GM21528 (cell line): ENCODE results near the gene S100A6.

Experiments used
- ATAC-seq: cut with Tn5 transposase; IDR thresholded peaks from one replicate; pipeline ENCODE4 v1.9.1; 2021; ENCODE audit warnings: mild to moderate bottlenecking, moderate library complexity; ENCODE audit not compliant: unreplicated experiment, low FRiP score

S100A6 gene

DNA sequence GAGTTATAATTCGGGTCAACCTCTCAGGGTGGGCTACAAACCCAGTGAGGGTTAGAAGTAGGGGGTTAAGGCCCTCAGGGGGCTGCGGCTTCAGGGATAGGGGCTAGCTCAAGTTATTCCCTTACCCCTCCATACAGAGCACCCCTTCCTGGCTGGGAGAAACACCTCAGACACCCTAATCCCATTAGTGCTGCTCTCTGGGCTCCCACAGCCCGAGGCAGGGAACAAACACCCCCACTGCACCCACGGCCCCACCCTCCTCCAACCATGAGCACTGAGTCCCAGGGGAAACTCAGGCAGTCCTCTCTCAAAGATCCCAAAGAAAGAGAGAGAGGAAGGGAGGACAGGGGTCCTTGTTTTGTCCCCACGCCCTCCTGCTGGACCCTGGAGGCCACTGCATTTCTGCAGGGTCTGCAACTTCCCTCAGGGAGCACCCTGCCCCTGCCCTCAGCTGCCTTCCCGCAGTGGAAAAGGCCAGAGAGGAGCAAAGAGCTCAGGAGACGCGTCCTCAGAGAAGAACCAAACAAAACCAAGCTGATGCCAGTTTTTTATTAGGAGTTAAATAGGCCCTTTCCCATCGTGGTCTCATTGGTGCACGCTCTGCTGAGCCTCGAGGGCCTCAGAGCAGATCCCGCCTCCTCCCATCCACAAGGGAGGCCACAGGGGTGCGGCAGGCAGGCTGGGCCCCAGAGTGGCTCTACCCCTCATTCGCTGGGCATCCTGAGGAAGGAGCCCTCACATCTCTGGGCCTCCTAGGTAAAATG lies 11.2 kb upstream of the S100A6 start:
- no peak for ATAC-seq

DNA sequence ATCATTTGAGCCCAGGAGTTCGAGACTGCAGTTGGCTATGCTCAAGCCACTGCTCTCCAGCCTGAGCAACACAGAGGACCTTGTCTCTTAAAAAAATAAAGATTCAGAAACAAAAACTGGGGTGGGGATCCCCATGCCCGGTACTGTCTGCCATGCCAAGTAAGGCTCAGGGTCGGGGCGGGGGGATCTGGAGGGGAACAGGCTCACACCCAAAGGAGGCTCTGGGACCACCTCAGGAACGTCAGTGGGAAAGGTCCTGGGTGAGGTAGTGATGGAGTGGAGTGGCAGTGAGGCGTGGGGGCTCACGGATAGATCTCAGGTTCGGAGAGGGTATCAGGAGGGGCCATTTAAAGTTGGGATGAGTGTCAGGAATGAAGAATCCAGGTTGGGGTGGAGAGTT lies 10.6 kb upstream of the S100A6 start:
- ATAC-seq, result no peak

DNA sequence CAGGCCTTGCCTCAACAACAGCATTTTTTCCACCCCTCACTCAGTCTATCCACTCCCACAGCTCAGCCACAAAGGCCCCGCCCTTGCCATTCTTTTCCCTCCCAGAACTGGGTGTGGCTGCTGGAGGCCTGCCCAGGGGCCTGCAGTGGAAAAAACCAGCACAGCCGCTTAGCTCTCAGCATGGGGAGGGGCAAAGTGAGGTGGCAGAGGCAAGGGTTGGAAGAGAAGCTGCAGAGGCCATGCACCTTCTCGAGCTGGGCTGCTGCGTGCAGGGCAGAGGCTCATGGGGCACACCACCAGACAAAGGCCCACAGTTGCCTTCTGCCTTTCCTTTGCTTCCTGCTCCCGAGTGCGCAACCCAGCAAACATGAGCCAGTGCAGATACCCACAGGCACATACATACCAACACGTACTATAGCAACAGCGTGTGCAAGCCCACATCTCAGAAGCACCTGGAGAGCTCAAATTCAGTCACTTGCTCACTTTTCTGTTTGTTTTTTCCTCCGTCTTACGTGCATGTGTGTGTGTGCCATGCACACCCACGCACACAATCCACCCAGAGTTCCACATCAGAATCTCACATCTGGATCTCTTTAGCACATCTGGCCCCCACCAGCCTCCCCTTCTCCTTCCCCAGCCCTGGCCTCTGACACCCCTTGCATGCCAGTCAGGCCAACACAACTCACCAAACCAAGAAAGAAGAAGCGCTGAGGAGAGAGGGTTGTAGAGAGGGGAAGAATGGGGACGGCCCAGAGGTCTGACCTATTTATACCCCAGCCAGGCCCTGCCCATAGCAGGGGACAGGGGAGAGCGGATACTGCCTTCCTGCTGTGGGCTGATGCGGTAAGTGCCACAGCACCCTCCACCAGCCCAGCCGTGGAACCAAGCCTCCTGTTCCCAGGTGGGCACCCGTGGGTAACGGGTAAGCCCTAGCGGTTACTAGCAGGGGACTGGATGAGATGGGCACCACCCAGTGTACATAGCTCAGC lies 9.6 kb upstream of the S100A6 start, which contains the start of gene S100A4:
TSS of gene S100A4 (minus strand) at position 740 of the 989 bp plus-strand sequence. CDS start 1,012 bp downstream, outside the sequence.
- ATAC-seq, result peak; percentile 48

DNA sequence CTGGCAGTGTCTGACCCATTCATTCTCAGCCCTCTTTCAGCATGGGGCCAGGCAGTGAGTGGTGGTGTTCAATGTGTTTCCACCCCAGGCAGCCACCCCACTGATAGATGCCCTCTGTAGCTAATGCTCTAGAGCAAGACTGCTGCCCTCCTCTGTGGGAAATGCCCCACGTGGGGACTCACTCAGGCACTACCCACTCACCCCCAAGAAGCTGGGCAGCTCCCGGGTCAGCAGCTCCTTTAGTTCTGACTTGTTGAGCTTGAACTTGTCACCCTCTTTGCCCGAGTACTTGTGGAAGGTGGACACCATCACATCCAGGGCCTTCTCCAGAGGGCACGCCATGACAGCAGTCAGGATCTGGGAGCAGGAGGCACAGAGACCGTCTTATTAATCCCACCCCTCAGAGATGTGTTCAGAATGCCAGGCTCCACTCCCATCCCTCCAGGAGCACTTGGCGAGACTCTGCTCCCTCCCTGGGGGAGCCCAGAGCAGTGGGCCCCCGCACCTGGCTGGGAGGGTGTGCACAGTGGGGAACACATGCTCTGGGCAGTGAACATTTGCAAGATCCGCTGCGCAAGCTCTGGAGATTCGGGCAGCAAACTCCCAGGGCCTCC lies 8.8 kb upstream of the S100A6 start:
- ATAC-seq, result no peak

DNA sequence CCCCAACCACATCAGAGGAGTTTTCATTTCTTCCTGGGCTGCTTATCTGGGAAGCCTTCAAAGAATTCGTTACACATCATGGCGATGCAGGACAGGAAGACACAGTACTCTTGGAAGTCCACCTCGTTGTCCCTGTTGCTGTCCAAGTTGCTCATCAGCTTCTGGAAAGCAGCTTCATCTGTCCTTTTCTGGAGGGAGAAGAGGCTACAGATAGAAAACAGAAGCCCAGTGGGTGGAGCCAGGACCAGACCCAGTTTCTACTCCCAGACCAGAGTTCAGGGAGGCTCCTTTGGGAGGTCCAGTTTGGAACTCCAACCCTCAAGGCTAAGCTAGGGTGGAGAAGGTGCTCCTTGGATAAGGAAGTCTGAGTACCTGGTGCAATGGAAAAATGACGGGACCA lies 7.9 kb upstream of the S100A6 start:
- no peak for ATAC-seq

DNA sequence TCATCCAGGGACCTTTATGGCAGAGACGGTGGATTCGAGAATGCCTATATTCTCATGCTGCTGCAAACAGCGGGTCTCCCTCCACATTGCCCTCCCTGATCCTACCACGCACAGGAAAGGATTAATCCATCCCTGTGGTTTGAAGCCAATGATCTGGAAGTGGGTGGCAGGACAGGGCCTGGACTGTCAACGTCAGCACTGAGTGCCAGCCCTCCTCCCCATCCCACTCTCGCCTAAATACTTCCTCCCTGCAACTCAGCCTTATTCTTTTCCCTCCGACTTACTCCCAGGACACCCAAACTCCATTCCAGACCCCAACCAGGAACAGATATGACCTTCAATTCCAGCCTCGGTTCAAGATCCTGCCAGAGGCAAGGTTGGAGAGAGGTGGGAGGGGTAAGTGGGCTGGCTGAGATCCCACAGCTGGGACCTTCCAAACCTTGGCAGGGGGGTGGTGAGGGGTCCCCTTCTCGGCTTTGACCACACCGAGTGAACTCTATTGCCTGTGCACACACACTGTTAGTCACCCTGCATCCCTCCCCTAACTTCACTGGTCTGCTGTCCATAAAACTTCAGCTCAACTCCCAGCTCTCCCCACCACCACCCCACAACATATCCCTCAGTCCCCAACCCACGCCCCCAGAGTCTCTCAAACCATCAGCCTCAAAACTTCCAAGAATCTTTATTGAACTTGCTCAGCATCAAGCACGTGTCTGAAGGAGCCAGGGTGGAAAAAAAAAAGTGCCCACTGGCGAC lies 7.3 kb upstream of the S100A6 start:
- ATAC-seq, result no peak

DNA sequence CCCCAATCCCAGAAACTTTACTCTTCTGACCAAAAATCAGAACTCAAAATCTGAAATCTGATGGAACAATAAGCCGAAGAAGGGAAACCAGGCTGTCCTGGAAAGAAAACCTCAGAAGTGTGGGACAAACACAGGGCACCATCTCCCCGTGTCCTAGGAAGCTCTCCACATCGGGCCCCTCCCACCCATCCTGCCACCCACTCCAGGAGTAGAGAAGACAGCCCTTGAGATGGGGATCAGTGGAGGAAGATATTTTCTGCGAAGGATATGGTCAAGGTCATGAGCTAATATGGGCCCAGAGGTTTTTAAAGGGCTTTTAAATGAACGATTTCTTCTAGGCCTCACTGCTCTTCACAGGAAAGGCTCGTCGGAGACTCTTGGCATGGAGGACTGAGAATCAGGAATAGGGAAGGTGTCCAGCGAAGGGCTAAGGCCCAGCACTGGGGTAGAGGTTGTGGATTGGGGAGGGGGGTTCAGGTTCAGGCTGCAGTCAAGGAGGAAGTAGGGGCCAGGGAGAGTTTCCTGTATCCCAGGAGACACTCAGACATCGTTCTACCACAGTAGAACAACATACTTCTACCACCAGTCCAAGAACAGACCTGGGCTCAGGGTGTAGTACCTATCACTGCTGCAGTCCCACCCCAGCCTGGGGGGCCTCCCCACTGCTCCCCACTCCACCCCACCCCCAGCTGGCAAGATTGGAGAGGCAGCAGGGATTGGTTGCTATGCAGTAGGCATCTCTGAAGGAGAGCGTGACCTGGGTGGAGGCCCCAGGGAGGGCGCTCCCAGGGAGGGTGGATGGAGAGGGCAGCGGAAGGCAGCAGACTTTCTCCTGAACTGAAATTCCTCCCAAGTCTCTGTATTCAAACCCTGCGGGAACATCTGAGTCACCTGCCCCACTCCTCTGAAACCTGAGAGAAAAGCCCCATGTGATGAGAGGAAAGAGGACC lies 6.1 kb upstream of the S100A6 start:
- no peak for ATAC-seq

DNA sequence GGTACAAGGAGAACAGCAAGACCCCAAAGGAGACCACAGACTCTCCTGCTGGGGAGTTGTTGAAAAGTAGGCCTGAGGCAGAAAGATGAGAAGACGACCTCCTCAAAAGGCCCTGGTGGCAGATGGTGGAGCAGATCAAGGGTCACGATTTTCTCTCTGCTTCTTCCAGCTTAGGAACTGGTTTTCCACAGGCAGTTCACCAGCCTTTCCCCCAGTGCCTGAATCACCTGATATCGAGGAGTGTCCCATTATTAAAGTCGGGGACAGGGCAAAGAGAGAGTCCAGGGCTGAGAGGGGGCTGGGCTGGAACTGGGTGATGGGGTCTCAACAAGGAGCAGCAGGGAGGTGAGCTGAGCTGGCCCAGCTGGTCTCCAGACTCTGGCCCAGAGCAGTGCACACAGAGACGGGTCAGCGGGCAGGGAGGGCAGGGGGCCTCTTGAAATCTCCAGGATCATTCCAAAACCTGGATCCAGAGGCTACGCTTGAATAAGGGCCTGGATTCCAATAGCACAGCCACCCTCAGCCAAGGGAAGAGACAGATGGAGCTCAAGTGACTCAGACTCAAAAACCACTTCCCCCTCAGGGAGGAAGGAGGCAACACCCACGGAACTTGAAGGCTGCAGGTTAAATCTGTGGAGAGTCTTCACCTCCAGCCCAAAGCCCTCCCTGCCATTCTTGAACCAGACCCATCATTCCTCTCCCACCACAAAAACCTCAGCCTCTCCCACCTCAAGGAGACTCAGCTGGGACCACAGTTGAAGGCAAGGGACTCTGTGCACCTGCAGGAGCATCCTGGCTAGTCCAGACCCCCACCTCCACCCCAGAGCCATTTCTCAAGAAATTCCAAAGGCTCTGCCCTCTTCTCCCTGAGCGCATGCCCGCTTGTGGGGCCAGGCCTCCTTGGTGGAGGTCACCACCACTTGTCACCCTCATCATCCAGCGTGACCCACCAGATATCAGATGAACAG lies 4.9 kb upstream of the S100A6 start, which contains the start of gene S100A5:
TSS of gene S100A5 (minus strand) at position 541 of the 968 bp plus-strand sequence. CDS start 743 bp downstream, outside the sequence.
- ATAC-seq, result no peak

DNA sequence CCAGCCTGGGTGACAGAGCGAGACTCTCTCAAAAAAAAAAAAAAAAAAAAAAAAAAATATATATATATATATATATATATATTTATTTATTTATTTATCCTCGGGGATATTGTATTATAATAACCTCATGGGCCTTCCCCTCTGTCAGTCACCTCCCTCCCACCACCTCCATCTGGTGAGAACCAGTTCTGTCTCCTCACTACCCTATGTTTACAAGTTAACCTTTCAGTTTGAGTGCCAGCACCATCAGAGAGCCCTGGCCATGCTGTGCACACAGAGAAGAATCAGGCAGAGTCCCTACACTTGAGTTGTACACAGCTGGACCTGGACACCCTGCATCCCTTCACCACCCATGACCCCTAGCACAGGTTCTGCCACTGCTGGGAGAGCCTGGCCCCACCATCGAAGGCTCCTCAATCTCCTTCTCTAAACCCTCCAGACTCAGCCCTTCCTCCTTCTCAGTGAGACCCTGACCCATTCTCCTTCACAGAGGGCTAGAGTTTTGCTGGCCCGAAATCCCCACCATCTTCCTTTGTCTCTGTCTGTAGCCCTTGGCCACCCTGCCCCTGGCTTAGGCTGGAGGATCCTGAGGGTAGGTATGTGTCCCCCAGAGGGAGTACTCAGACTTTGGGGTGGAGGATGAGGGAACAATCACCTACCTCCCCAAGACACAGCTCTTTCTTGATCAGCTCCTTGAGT lies 3.8 kb upstream of the S100A6 start:
- ATAC-seq, result no peak

DNA sequence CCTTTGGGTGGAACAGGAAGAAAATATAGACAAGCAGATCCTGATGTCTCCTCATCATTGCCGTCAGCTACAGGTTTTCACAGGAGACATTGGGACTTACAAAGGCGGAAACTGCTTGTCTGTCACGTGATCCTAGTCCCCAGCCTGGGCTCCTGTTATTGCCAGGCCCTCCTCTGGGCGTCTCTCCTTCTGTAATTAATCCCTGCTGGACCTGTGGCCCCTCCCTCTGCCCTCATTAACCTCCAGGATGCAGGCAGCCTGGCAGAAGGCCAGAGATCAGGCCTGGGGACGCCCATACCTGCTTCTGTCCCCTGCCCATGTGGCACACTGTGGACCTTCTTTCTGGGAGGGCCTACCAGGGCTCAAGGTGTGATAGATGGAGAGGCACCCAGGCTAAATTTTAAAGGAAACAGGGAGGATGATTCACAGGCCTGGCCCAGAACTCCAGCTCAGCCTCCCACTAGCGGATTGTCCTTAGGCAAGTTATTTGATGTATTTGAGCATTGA lies 2.6 kb upstream of the S100A6 start:
- ATAC-seq, result no peak

DNA sequence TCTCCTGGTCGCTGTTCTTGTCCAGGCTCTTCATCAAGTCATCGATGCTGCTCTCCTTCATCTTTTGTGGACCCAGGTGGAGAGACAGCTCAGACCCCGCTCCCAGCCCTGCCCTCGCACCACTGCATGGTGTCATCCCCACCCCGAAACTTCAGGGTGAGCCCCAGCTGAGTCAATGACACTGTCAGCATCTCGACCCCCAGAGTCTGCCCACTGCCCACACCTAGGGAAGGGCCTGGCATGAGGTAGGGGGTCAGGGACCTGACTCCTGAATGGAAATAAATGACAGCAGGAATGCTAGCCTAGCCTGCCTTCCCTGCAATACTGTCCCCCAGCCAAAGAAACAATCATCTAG lies 1.6 kb upstream of the S100A6 start:
- ATAC-seq, result no peak

DNA sequence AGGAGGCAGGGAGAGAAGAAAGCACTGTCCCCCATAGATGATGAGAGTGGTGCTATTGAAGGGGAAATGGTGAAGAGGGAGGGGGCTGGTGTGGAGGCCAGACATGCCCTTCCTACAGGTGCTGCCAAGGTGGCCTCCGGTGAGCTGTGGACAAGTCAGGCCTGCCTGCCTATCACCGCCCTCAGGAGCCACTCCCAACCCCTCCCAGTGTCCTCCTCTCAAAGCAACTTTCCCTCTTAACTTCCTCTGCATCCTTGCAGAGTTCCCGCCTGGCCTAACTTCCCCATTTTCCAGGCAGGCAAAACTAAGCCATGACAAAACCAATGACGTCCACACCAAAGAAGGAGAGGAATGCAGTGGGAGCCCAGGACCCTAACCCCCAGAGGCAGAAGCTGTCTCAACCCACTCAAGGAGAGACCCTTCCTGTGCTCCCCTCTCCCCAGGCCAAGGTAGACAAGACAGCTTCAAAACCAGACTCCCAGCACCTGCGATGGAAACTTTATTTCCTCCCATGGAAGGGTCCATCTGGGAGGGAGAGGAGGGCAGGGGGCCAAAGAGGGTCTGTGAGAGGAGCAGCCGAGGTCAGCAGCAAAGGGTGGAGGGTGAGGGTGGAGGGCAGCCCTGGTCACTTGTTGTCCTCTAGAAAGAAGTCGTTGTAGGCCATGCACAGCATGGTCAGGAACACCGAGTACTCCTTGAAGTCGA lies 1.0 kb upstream of the S100A6 start:
- no peak for ATAC-seq

DNA sequence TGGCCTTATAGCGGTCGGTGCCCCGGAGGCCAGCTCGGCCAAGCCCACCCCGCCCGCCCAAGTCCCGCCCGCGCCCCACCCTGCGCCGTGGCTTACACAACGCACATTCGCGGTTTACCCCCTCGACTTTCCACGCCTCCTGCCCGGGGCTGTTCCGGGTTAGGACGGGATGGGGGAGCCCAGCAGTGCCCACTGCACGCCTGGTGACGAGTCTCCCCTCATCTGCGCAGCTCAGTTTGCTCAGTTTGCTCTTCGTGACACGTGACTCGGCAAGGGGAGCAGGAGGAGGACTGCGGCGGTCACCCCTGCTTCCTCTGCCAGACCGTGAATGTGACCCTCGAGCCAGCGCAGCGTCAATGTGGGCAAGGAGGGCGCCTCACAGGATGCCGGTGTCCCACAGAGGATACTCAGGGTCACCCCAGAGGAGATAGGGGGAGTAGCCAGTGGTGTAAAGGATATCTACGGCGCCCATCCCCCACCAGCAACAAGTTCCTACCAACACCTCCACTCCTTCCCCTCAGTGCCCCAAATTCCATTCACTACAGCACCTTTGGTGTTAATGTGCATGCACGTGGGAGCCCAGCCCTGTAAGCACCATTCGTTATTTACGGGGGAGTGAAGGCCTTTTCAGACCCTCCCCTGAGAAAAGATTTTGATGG lies 350 bp upstream of the S100A6 start:
- ATAC-seq, result no peak

DNA sequence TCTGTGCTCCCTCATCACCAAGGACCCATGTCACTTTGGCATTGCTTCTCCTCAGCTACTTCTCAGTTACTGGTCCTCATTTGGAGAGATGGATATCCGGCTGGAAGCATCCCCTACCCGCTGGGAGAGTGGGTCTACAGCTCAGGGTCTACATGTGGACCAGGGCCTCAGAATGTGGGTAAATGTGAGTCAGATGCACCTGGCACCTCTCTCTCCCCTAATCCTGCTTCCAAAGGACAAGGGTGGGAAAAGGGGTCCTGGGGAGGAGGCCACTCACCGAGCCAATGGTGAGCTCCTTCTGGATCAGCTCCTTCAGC lies 908 bp downstream of the S100A6 start:
- no peak for ATAC-seq

DNA sequence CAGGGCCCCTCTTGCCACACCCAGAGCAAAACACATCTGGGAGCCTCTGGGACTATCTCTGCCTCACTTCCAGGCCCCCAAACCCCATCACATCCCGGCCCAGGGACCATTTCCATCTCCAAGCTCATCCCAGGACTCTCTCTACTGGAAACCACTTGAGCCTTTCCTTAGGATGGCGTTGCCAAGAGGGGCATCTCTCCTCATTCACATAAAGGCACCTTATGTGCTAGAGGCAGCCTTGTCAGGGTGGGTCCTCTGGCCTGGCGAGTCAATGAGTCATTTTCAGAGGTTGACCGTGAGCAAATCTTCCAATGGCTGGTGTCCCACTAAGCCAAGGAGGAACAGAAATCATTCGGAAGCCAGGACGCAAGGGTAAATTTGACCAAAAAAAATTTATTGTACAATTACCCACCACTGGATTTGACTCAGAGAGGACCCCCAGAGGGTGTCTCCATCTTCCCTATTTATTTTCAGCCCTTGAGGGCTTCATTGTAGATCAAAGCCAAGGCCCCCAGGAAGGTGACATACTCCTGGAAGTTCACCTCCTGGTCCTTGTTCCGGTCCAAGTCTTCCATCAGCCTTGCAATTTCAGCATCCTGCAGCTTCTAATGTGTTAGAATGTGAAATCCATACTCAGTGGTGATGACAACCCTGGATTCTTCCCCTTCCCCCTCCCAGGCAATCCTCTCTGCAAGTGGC lies 1.4 kb downstream of the S100A6 start:
- no peak for ATAC-seq
